Left kidney (tissue), 8 donors: ENCODE results near the gene MTHFD1L. TPM values are rescaled to one million over a fixed set of nuclear protein-coding genes. Genes with fewer than 3 reads are reported as not detected.
A peak's percentile ranks its signal among the peaks of the same experiment; 100 is the strongest.
"Not testable (repeated sequence)": the region's sequence is repeated elsewhere in the genome, so short reads cannot be mapped to it uniquely, and the experiment has no call there.

Experiments
- DNase-seq: peaks from one replicate; pipeline ENCODE4 v3.0.0-alpha.2; 2013
- long read RNA-seq, 8 donors: transcript quantifications; one replicate each; lab custom pipeline, GENCODE V29; 2026
- polyA plus RNA-seq: library from polyadenylated mRNA; unstranded; fragments of 120-200 nt; gene quantifications from one replicate; pipeline ENCODE4 v1.2.1, GENCODE V29; 2013; ENCODE audit not compliant: insufficient read length

The MTHFD1L gene
- 15.2 TPM for polyA plus RNA-seq
- long read RNA-seq, donor 1, partial matches to known transcripts = 8 of 10 reads
- long read RNA-seq, donor 1, other reads (novel, unspliced or antisense) = 0 of 10 reads
- long read RNA-seq, donor 2 = 0 reads
- long read RNA-seq, donor 3 = 0 reads
- long read RNA-seq, donor 4 = 0 reads
- long read RNA-seq, donor 5, transcript MTHFD1L-211 (28 exons, 3,475 nt) = major isoform, 5 of 13 reads
- long read RNA-seq, donor 5, partial matches to known transcripts = 5 of 13 reads
- long read RNA-seq, donor 5, other reads (novel, unspliced or antisense) = 0 of 13 reads
- long read RNA-seq, donor 6, partial matches to known transcripts = 5 of 5 reads
- long read RNA-seq, donor 6, other reads (novel, unspliced or antisense) = 0 of 5 reads
- long read RNA-seq, donor 7, partial matches to known transcripts = 5 of 7 reads
- long read RNA-seq, donor 7, other reads (novel, unspliced or antisense) = 0 of 7 reads
- long read RNA-seq, donor 8, partial matches to known transcripts = 0 of 2 reads
- long read RNA-seq, donor 8, other reads (novel, unspliced or antisense) = 0 of 2 reads

- DNase-seq = peak; percentile 72
Measured at GRCh38 chr6:150865406-150866146, at the start of gene MTHFD1L. MTHFD1L (plus strand) TSS chr6:150865702; CDS start chr6:150865823, 121 bp downstream.

DNA sequence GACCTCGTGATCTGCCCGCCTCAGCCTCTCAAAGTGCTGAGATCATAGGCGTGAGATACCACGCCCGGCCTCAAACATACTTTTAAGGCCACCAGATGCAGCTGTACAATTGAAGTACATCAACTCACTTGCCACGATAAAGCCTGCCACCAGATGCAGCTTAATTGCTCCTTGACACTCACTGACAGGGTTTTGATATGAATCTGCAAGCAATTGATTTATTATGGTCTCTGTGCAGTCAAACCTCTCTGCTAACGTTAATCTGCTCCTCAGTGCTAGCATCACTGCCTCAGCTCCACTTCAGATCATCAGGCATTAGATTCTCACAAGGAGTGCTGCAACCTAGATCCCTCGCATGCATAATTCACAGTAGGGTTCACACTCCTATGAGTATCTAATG is 48.9 kb upstream of the MTHFD1L start:
- not testable (repeated sequence) for DNase-seq

GRCh38 chr6:150822932-150823331 is 42.6 kb upstream of the MTHFD1L start:
- DNase-seq = no peak

- DNase-seq = no peak
Measured at GRCh38 chr6:150826788-150827187, 38.7 kb upstream of the MTHFD1L start.

- DNase-seq = not testable (repeated sequence)
Measured at GRCh38 chr6:150828107-150828506, 37.4 kb upstream of the MTHFD1L start.

DNA sequence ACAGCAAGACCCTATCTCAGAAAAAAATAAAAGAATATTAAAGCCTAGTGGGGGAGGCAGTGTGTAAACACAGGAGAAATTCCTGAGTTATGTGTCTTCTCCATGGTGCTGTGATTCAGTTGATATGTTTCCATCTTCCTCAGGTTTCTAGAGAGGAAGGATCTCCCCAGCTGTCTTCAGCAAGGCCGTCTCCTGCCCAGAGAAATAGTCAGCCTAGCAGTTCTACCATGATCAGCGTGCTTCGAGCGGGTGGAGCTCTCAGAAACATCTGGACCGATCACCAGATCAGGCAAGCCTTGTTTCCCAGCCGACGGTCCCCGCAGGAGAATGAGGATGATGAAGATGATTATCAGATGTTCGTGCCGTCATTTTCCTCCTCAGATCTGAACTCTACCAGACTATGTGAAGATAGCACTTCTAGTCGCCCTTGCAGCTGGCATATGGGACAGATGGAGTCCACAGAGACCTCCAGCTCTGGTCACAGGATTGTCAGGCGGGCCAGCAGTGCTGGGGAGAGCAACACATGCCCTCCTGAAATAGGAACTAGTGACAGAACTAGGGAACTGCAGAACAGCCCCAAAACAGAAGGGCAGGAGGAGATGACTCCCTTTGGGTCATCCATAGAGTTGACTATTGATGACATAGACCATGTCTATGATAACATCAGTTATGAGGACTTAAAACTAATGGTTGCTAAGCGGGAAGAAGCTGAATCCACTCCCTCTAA is 34.9 kb upstream of the MTHFD1L start:
- no peak for DNase-seq

GRCh38 chr6:150831577-150831976 is 33.9 kb upstream of the MTHFD1L start:
- no peak for DNase-seq

DNA sequence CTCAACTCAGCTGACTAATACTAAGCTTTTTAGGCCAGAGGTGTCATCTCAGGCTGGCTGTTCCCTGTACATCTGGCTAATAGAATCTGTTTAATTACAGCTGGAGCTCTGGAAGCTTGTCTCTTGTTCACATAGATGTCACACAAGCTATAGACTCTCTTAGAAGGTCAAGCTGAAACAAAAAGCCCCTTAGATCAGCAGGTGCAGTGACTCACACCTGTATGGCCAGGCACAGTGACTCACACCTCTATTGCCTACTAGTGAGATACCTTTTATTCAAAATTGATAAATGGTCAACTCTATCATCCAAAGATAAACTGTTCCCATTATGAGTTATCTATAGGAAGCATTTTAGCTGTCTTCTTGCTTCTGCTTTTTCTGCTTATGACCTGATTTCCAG is 29.9 kb upstream of the MTHFD1L start:
- DNase-seq = no peak

DNA sequence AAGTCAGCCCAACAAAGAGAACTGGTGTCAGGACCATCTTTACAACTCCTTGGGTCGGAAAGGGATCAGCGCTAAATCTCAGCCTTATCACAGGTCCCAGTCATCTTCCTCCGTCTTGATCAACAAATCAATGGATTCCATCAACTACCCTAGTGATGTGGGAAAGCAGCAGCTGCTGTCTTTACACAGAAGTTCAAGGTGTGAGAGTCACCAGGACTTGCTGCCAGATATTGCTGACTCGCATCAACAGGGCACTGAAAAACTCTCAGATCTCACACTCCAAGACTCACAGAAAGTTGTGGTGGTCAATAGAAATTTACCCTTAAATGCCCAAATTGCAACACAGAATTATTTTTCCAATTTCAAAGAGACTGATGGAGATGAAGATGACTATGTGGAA is 25.3 kb upstream of the MTHFD1L start:
- DNase-seq = no peak

- DNase-seq = no peak
Measured at GRCh38 chr6:150841189-150841588, 24.3 kb upstream of the MTHFD1L start.

DNA sequence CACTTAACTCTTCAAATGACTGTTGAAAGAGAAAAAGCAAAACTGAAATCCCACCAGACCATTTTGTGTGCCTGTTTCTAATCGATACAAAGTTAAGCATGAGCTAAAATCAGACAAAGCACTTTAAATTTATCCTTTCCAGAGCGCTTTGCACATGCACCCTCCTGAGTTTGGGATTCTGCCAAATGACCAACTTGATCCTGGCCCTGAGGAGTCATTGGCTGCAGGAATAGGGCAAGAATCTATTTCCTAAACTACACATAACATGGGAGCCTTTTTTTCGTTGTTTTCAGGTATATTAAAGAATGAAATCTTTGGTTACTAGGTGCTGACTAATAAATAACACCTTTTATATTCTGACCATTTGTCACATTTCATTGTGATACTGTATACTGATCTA is 23.8 kb upstream of the MTHFD1L start:
- no peak for DNase-seq

- no peak for DNase-seq
Measured at GRCh38 chr6:150844371-150844770, 21.1 kb upstream of the MTHFD1L start.

GRCh38 chr6:150846641-150847040 is 18.9 kb upstream of the MTHFD1L start:
- DNase-seq = no peak

GRCh38 chr6:150848400-150848799 is 17.1 kb upstream of the MTHFD1L start:
- no peak for DNase-seq

- DNase-seq = not testable (repeated sequence)
Measured at GRCh38 chr6:150854392-150854791, 11.1 kb upstream of the MTHFD1L start.

- DNase-seq = not testable (repeated sequence)
Measured at GRCh38 chr6:150855171-150855570, 10.3 kb upstream of the MTHFD1L start.

GRCh38 chr6:150857062-150857944 is 8.2 kb upstream of the MTHFD1L start:
- DNase-seq = peak; percentile 76

GRCh38 chr6:150857945-150858308 is 7.6 kb upstream of the MTHFD1L start:
- no peak for DNase-seq

- not testable (repeated sequence) for DNase-seq
Measured at GRCh38 chr6:150861448-150862168, 3.9 kb upstream of the MTHFD1L start.

- DNase-seq = no peak
Measured at GRCh38 chr6:150863213-150863928, 2.1 kb upstream of the MTHFD1L start.
